ENCODE measurements around the gene KRTAP29-1.
"Not testable (repeated sequence)": the region's sequence is repeated elsewhere in the genome, so short reads cannot be mapped to it uniquely, and the experiment has no call there.

KRTAP29-1 gene

DNA sequence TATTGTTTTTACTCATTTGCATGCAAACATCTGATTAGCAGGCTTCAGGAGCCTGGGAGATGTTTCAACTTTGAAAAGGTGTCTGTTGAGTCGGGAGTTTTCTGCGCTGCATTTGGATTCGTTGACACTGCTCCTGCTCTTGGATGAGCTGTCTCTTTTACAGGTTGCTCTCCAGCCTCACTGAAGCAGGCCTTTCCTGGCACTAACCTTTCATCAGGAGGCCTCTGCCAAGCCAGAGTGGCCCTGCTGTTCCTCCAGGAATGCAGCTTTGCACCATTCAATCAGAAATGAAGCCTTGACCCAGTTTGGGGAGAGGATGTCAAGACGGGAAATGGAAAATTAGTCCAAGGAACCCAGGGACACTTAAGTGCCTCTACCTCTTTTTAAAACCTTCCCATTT, 330 bp upstream of the KRTAP29-1 start:
- DNase-seq (no peak), ATAC-seq (replicated peaks) (no peak)
- H3K4me3 Mint-ChIP-seq, result no peak overlapping the region
- H3K27ac Mint-ChIP-seq, result no peak overlapping the region
- peaks cover 5% of the 10 kb centered on the region for H3K36me3 Mint-ChIP-seq (ENCODE audit: insufficient read depth)
- peaks cover 19 to 31% of the 10 kb centered on the region in 2 donors for H3K4me1 Mint-ChIP-seq (ENCODE audit: low read depth in 2 of 2)
- peaks cover 6 to 15% of the 10 kb centered on the region in 2 donors for H3K27me3 Mint-ChIP-seq
- H3K9me3 Mint-ChIP-seq, result no peaks in the 10 kb centered on the region

GRCh38 chr17:41301204-41301790, 1.4 kb downstream of the KRTAP29-1 start:
- Mint-ChIP-seq H3K9me3 (no peaks in the 10 kb centered on the region), H3K27ac (no peak overlapping the region), H3K4me1 (ENCODE audit: low read depth in 2 of 2) (peaks cover 4 to 15% of the 10 kb centered on the region in 2 donors), H3K4me3 (no peak overlapping the region), H3K27me3 (peaks cover 6 to 15% of the 10 kb centered on the region in 2 donors), H3K36me3 (ENCODE audit: insufficient read depth) (no peaks in the 10 kb centered on the region)
- ATAC-seq (replicated peaks), result no peak
- no peak for DNase-seq

DNA sequence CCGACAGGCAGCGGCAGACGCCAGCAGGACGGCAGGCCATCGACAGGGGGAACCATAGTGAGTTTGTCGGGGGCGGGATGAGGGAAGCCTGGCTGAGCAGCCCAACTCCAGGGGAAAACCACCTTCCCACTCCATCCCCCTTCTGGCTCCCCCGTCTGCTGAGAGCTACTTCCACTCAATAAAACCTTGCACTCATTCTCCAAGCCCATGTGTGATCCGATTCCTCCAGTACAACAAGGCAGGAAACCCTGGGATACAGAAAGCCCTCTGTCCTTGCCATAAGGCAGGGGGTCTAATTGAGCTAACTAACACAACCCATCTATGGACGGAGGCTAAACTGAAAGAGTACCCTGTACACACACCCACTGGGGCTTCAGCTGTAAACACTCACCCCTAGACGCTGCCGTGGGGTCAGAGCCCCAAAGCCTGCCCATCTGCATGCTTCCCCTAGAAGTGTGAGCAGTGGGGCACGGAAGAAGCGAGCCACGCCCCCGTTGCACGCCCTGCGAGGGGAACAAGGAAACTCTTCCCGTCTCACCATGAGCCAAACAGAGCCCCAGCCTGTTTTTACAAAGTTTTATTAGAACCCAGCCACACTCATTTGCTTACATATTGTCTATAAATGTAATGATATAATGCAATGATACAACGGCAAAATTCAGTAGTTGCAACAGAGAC, 4.1 kb downstream of the KRTAP29-1 start:
- peaks cover 13 to 23% of the 10 kb centered on the region in 2 donors for H3K27me3 Mint-ChIP-seq
- ATAC-seq (replicated peaks), result no peak
- H3K27ac Mint-ChIP-seq, result peak overlapping the region in 1 of 2 donors; percentile 6
- H3K9me3 Mint-ChIP-seq, result no peaks in the 10 kb centered on the region
- no peaks in the 10 kb centered on the region for H3K36me3 Mint-ChIP-seq (ENCODE audit: insufficient read depth)
- peaks cover 4 to 13% of the 10 kb centered on the region in 2 donors for H3K4me1 Mint-ChIP-seq (ENCODE audit: low read depth in 2 of 2)
- DNase-seq, result no peak
- no peak overlapping the region for H3K4me3 Mint-ChIP-seq

GRCh38 chr17:41296846-41297245, 5.8 kb downstream of the KRTAP29-1 start:
- ATAC-seq (replicated peaks) (no peak), DNase-seq (no peak)
- Mint-ChIP-seq H3K9me3 (no peaks in the 10 kb centered on the region), H3K4me1 (ENCODE audit: low read depth in 2 of 2) (peaks cover 4 to 10% of the 10 kb centered on the region in 2 donors), H3K27me3 (peaks cover 27 to 41% of the 10 kb centered on the region in 2 donors), H3K4me3 (no peak overlapping the region), H3K36me3 (ENCODE audit: insufficient read depth) (peaks cover under 1% of the 10 kb centered on the region), H3K27ac (no peak overlapping the region)

DNA sequence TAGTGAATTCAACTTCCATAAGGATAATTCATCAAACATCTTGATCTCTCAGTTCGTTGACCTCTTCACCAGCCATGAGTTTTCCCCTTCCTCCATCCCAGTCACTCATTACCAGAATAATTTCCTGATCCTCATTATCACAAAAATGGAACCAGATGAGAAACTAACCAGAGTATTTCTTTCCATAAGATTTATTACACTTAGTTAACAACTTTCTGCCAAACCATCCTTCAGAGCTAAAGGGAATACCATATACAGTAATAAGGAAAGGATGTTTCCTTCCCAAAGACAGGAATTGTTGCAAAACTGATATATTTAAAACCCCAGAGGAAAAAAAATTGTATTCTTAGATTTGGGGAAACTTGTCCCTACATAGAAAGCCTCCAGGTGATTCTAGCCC, 8.6 kb downstream of the KRTAP29-1 start:
- peaks cover 28 to 40% of the 10 kb centered on the region in 2 donors for H3K27me3 Mint-ChIP-seq
- DNase-seq, result no peak
- peaks cover 0 to 1% of the 10 kb centered on the region in 2 donors for H3K4me1 Mint-ChIP-seq (ENCODE audit: low read depth in 2 of 2)
- no peak overlapping the region for H3K27ac Mint-ChIP-seq
- no peaks in the 10 kb centered on the region for H3K9me3 Mint-ChIP-seq
- no peak for ATAC-seq (replicated peaks)
- H3K36me3 Mint-ChIP-seq (ENCODE audit: insufficient read depth), result peaks cover 3% of the 10 kb centered on the region
- no peak overlapping the region for H3K4me3 Mint-ChIP-seq

GRCh38 chr17:41287050-41287449, 15.6 kb downstream of the KRTAP29-1 start:
- no peak overlapping the region for H3K4me3 Mint-ChIP-seq
- no peak overlapping the region for H3K27ac Mint-ChIP-seq
- no peaks in the 10 kb centered on the region for H3K9me3 Mint-ChIP-seq

GRCh38 chr17:41284546-41284945, 18.1 kb downstream of the KRTAP29-1 start:
- no peaks in the 10 kb centered on the region for H3K9me3 Mint-ChIP-seq
- no peak overlapping the region for H3K4me3 Mint-ChIP-seq
- peaks cover 0 to 3% of the 10 kb centered on the region in 2 donors for H3K4me1 Mint-ChIP-seq (ENCODE audit: low read depth in 2 of 2)
- DNase-seq, result no peak
- no peak overlapping the region for H3K27ac Mint-ChIP-seq
- no peak for ATAC-seq (replicated peaks)
- no peaks in the 10 kb centered on the region for H3K36me3 Mint-ChIP-seq (ENCODE audit: insufficient read depth)
- H3K27me3 Mint-ChIP-seq, result peaks cover 9 to 12% of the 10 kb centered on the region in 2 donors

More at GRCh38 chr17:41287050-41287449, 15.6 kb downstream of the KRTAP29-1 start:
- Mint-ChIP-seq H3K36me3 (ENCODE audit: insufficient read depth) (peaks cover 3% of the 10 kb centered on the region), H3K27me3 (peaks cover 6 to 8% of the 10 kb centered on the region in 2 donors), H3K4me1 (ENCODE audit: low read depth in 2 of 2) (peaks cover 0 to 3% of the 10 kb centered on the region in 2 donors)
- no peak for ATAC-seq (replicated peaks)
- DNase-seq, result no peak

DNA sequence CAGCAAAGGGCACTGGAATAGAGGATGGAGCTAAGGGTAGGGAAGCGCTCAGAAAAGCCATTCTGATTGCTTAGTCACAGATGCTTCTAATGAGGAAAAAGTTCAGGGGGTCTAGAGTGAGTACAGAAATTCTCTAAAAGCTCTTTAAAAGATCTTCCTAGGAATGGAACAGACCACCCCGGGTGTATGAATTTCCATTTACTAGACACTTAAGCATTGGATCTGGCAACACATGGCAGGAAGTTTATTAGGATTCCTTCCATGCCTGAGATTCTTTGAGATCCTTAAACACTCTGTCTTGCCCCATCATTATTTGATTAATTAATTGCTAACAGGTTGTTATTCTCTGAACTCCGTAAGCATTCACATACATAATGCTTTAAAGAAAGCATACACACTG, 18.6 kb downstream of the KRTAP29-1 start:
- no peak for DNase-seq
- H3K4me3 Mint-ChIP-seq, result no peak overlapping the region
- H3K9me3 Mint-ChIP-seq, result no peaks in the 10 kb centered on the region
- ATAC-seq (replicated peaks), result no peak
- peaks cover 0 to 3% of the 10 kb centered on the region in 2 donors for H3K4me1 Mint-ChIP-seq (ENCODE audit: low read depth in 2 of 2)
- no peak overlapping the region for H3K27ac Mint-ChIP-seq
- H3K36me3 Mint-ChIP-seq (ENCODE audit: insufficient read depth), result no peaks in the 10 kb centered on the region
- peaks cover 9 to 13% of the 10 kb centered on the region in 2 donors for H3K27me3 Mint-ChIP-seq

DNA sequence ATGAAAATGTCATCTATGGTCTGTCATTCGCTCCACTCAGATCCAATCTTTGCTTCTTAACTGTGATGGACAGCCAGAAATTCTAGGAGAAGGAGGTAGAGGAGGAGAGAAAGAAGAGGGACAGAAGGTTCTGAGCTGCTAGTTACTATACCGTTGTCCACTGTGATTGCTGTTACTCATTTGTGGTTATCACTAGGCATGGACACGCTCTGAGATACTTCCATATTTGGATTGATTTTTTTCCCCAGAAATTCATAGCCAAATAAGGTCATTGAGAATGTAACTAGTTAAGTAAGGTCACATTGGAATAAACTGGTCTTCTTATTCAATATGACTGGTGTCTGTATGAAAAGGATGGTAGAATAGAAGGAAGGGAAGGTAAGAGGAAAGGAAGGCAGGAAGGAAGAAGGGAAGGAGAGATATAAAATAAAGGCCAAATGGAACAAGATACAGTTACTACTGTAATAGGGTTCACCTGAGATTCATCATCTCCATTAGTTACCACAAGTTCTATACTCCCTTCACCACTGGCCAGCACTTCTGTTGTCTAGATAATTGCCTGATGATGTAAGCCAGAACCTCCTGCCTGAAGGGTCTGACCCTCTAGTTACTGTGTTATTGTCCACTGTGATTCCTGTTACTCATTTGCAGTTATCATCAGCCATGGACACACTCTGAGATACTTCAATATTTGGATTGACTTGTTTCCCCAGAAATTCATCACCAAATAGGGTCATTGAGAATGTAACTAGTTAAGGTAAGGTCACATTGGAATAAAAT, 24.3 kb downstream of the KRTAP29-1 start:
- H3K36me3 Mint-ChIP-seq (ENCODE audit: insufficient read depth), result no peaks in the 10 kb centered on the region
- H3K4me1 Mint-ChIP-seq (ENCODE audit: low read depth in 2 of 2), result no peaks in the 10 kb centered on the region
- H3K27ac Mint-ChIP-seq, result no peak overlapping the region
- DNase-seq (no peak), ATAC-seq (replicated peaks) (no peak)
- H3K27me3 Mint-ChIP-seq, result peaks cover 23 to 38% of the 10 kb centered on the region in 2 donors
- no peaks in the 10 kb centered on the region for H3K9me3 Mint-ChIP-seq
- no peak overlapping the region for H3K4me3 Mint-ChIP-seq

GRCh38 chr17:41275648-41276190, 26.9 kb downstream of the KRTAP29-1 start, which contains the start of gene KRTAP9-7:
Gene KRTAP9-7 (plus strand): TSS chr17:41275698. CDS start chr17:41275698, 0 bp downstream.
- H3K4me3 Mint-ChIP-seq; H3K4me1 Mint-ChIP-seq (ENCODE audit: low read depth in 2 of 2); H3K9me3 Mint-ChIP-seq; DNase-seq; H3K27ac Mint-ChIP-seq; ATAC-seq (replicated peaks); H3K36me3 Mint-ChIP-seq (ENCODE audit: insufficient read depth): not testable (repeated sequence)
- H3K27me3 Mint-ChIP-seq, result peaks cover 18 to 43% of the 10 kb centered on the region in 2 donors

GRCh38 chr17:41271858-41272257, 30.8 kb downstream of the KRTAP29-1 start:
- peaks cover 14 to 43% of the 10 kb centered on the region in 2 donors for H3K27me3 Mint-ChIP-seq
- H3K4me1 Mint-ChIP-seq (ENCODE audit: low read depth in 2 of 2), result no peaks in the 10 kb centered on the region
- H3K4me3 Mint-ChIP-seq, result no peak overlapping the region
- H3K27ac Mint-ChIP-seq, result no peak overlapping the region
- no peaks in the 10 kb centered on the region for H3K9me3 Mint-ChIP-seq
- DNase-seq (no peak), ATAC-seq (replicated peaks) (no peak)
- H3K36me3 Mint-ChIP-seq (ENCODE audit: insufficient read depth), result no peaks in the 10 kb centered on the region

GRCh38 chr17:41271323-41271722, 31.3 kb downstream of the KRTAP29-1 start:
- DNase-seq; H3K36me3 Mint-ChIP-seq (ENCODE audit: insufficient read depth); H3K4me1 Mint-ChIP-seq (ENCODE audit: low read depth in 2 of 2); H3K9me3 Mint-ChIP-seq; H3K27ac Mint-ChIP-seq; H3K4me3 Mint-ChIP-seq; ATAC-seq (replicated peaks): not testable (repeated sequence)
- peaks cover 8 to 39% of the 10 kb centered on the region in 2 donors for H3K27me3 Mint-ChIP-seq

DNA sequence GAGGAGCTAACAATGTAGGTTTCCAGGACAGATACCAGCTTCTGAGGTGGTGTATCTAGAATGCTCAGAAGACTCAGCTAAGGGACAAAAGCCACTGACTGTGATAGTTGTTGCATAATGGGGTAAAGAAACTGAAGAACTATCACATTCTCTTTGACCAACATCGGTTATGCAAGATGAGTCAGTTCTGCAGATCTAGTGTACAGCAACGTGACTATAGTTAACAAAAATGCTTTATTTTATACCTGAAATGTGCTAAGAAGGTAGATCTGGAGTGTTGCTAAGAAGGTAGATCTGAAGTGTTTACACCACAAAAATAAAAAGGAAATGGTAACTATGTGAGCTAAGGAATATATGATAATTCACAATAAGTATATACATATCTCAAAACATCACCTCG, 34.9 kb downstream of the KRTAP29-1 start:
- H3K36me3 Mint-ChIP-seq (ENCODE audit: insufficient read depth), result no peaks in the 10 kb centered on the region
- no peak overlapping the region for H3K4me3 Mint-ChIP-seq
- peaks cover 0 to 4% of the 10 kb centered on the region in 2 donors for H3K4me1 Mint-ChIP-seq (ENCODE audit: low read depth in 2 of 2)
- ATAC-seq (replicated peaks) (no peak), DNase-seq (no peak)
- peaks cover 9 to 42% of the 10 kb centered on the region in 2 donors for H3K27me3 Mint-ChIP-seq
- no peak overlapping the region for H3K27ac Mint-ChIP-seq
- no peaks in the 10 kb centered on the region for H3K9me3 Mint-ChIP-seq
